Kidney (tissue), 14 donors: ENCODE data around the gene HSPA4. TPM values are rescaled to one million over a fixed set of nuclear protein-coding genes. Genes with fewer than 3 reads are reported as not detected.

ENCODE experiments used
- DNase-seq, 5 donors: peaks; one replicate each; pipeline ENCODE4 v3.0.0-alpha.2; 2013 to 2020
- FAIRE-seq: peaks from 2 replicates; lab custom pipeline; 2012; peaks lifted over from hg19 to GRCh38; lab: Jason Lieb, UNC
- H3K27ac ChIP-seq, 2 donors: one replicate each; pipeline ENCODE4 v1.7.0; 2013; ENCODE audit warnings: low read depth in 2 of 2, low read length in 2 of 2, inconsistent platforms in 1 of 2
- H3K27me3 ChIP-seq: one replicate; pipeline ENCODE4 v1.7.1; 2013; ENCODE audit warnings: low read length, inconsistent platforms; ENCODE audit not compliant: control insufficient read depth, insufficient read depth
- H3K36me3 ChIP-seq, 3 donors: one replicate each; pipeline versions ENCODE4 v1.7.0 to v1.7.1; 2013; ENCODE audit warnings: low read length in 3 of 3, control low read depth in 1 of 3, inconsistent platforms in 1 of 3; ENCODE audit not compliant: insufficient read depth in 3 of 3, control insufficient read depth in 2 of 3
- H3K4me1 ChIP-seq, 3 donors: one replicate each; pipeline versions ENCODE4 v1.7.0 to v1.7.1; 2013; ENCODE audit warnings: low read length in 3 of 3, inconsistent platforms in 1 of 3, low read depth in 1 of 3; ENCODE audit not compliant: control insufficient read depth in 2 of 3, insufficient read depth in 2 of 3
- H3K4me3 ChIP-seq, 3 donors: one replicate each; pipeline versions ENCODE4 v1.7.0 to v1.8.1; 2013; ENCODE audit warnings: low read length in 3 of 3, control low read depth in 1 of 3, inconsistent platforms in 1 of 3
- H3K9ac ChIP-seq, 3 donors: one replicate each; pipeline versions ENCODE4 v1.7.0 to v1.7.1; 2013; ENCODE audit warnings: low read length in 3 of 3, control low read depth in 1 of 3, inconsistent platforms in 1 of 3
- H3K9me3 ChIP-seq, 3 donors: one replicate each; pipeline versions ENCODE4 v1.7.0 to v1.7.1; 2013; ENCODE audit warnings: low read length in 3 of 3, control low read depth in 1 of 3, inconsistent platforms in 1 of 3; ENCODE audit not compliant: control insufficient read depth in 2 of 3, insufficient read depth in 1 of 3
- intact Hi-C: fragments of 100-400 bp; cut with DNase I; formaldehyde crosslinking; loops from one replicate; pipeline ENCODE4 v1.11.1; 2022
- polyA plus RNA-seq: library from polyadenylated mRNA; stranded (reverse); fragments of 350-450 nt; fragmentation: Illumina TruSeq; extraction: RNeasy Lipid Tissue Mini Kit (QIAGEN cat#74804); gene quantifications from one replicate; pipeline ENCODE4 v1.2.3, GENCODE V29; 2014; ENCODE audit warnings: low read depth, low replicate concordance; ENCODE audit not compliant: insufficient read depth
- total RNA-seq: library from RNA; stranded (reverse); fragmentation: NEBNext Ultra II Directional; extraction: Animal tissue kit (Norgen Biotek cat#: 25700); gene quantifications from one replicate; pipeline ENCODE4 v1.2.1, GENCODE V29; 2021
- TF ChIP-seq, protein P1 (sequence below): IDR thresholded peaks from 3 replicates; pipeline ENCODE4 v1.5.1; 2012; ENCODE audit warnings: mild to moderate bottlenecking, moderate library complexity, borderline replicate concordance; ENCODE audit not compliant: insufficient read depth; ENCODE audit errors: extremely low read depth
- donor health status: control.
- donor health status: control.
- donor health status: control.
- donor health status: control.
- donor health status: control.
- donor health status: DM: yes; HTN: yes; CAD: no.
- donor health status: Normal renal cell carcinoma (clear cell type).

The HSPA4 gene
- total and polyA plus RNA-seq, 2 donors from 2014 or later: 79.7 to 81.5 TPM

DNA sequence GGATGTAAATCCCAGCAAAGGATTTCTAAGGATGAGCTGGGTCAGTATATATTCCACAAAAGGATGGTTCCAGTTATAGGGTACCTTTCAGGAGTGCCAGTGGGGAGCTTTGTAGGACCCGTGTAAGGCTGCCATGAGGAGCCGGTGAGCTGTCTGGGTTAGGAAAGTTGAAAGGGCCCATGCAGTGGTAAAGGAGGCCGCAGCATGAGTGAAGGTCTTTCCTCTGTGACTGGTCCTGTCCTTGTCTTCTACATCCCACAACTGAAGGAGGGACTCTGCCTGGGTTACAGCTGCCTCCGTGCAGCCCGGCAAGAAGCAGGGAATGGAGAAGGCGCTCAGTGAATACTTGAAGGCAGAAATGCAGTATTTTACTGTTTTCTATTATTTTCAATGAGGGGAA lies 58.9 kb downstream of the HSPA4 start:
- H3K4me1 ChIP-seq: no peaks in the 10 kb centered on the region
- no peaks in the 10 kb centered on the region for H3K27me3 ChIP-seq
- FAIRE-seq (no peak), DNase-seq (no peak)
- no peak overlapping the region for H3K9ac ChIP-seq
- no peak overlapping the region for H3K4me3 ChIP-seq
- H3K9me3 ChIP-seq: no peaks in the 10 kb centered on the region
- intact Hi-C loops: loop anchor here (5.0 kb wide), 1 partner anchor 757 kb away; no protein-coding TSS in a partner anchor
- TF ChIP-seq, protein P1, sequence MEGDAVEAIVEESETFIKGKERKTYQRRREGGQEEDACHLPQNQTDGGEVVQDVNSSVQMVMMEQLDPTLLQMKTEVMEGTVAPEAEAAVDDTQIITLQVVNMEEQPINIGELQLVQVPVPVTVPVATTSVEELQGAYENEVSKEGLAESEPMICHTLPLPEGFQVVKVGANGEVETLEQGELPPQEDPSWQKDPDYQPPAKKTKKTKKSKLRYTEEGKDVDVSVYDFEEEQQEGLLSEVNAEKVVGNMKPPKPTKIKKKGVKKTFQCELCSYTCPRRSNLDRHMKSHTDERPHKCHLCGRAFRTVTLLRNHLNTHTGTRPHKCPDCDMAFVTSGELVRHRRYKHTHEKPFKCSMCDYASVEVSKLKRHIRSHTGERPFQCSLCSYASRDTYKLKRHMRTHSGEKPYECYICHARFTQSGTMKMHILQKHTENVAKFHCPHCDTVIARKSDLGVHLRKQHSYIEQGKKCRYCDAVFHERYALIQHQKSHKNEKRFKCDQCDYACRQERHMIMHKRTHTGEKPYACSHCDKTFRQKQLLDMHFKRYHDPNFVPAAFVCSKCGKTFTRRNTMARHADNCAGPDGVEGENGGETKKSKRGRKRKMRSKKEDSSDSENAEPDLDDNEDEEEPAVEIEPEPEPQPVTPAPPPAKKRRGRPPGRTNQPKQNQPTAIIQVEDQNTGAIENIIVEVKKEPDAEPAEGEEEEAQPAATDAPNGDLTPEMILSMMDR: no peak
- no peak overlapping the region for H3K27ac ChIP-seq
- peaks cover 0 to under 1% (median 0%) of the 10 kb centered on the region in 3 donors for H3K36me3 ChIP-seq

DNA sequence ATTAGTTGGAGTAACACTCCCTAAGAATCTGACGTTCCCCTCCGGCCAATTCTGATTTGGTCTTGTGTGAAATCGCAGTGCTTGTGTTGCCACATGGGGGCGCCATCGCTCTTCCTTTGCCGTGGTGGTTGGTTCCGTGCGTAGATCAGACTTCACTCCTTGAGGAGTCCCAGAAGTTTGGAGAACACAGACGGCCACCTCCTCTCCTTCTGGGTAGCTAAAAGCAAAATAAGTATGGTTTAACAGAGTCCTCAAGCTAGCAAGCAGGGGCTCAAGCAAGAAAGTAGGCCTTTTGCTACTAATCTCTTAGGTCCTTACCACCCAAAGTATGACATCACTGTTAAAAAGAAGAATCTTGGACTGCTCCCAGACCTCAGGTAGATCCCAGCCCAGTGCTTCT lies 59.5 kb downstream of the HSPA4 start:
- Histone ChIP-seq H3K4me1 (no peaks in the 10 kb centered on the region), H3K27ac (no peak overlapping the region), H3K9ac (no peak overlapping the region), H3K27me3 (no peaks in the 10 kb centered on the region), H3K9me3 (no peaks in the 10 kb centered on the region), H3K4me3 (no peak overlapping the region), H3K36me3 (no peaks in the 10 kb centered on the region)
- DNase-seq (peak; percentile 88 to 93 (median 90)), FAIRE-seq (no peak)
- intact Hi-C loops: loop anchor here (5.0 kb wide), 1 partner anchor 756 kb away; no protein-coding TSS in a partner anchor
- TF ChIP-seq, protein P1: peak; percentile 89

DNA sequence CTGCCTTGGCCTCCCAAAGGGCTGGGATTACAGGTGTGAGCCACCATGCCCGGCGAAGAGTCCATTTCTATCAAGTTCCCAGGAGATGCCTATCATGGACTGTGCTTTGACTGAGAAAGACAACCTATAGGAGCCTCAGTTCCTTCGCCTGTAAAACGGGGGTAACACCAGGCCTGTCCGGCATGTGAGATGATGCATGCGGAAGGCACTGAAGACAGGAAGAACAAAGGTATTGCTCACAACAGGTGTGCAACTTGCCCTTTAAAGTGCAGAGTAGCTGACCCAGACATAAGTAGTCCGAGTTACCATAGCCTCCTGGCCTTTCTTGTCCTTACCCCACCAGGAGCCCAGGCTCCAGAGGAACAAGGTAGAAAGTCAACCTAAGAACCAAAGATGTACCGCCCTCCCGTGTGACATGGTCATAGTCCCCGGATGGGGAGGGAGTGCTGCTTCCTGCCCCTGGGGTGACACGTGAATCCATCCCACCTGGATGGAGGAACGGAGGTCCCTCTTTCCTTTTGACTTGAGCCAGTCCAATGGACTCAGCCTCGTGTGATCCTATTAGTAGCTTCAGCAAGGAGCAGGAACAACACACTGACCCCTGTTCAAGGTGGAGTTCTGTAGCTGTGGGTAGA lies 60.3 kb downstream of the HSPA4 start:
- no peaks in the 10 kb centered on the region for H3K9me3 ChIP-seq
- no peak overlapping the region for H3K27ac ChIP-seq
- H3K36me3 ChIP-seq: no peaks in the 10 kb centered on the region
- DNase-seq (no peak), FAIRE-seq (no peak)
- H3K27me3 ChIP-seq: no peaks in the 10 kb centered on the region
- TF ChIP-seq, protein P1: no peak
- no peak overlapping the region for H3K4me3 ChIP-seq
- intact Hi-C loops: loop anchor here (5.0 kb wide), 1 partner anchor 755 kb away; no protein-coding TSS in a partner anchor
- H3K9ac ChIP-seq: no peak overlapping the region
- H3K4me1 ChIP-seq: no peaks in the 10 kb centered on the region
